ENCODE results near the gene MACROD1. TPM values are rescaled to one million over a fixed set of nuclear protein-coding genes. Genes with fewer than 3 reads are reported as not detected.

Gene MACROD1
- total RNA-seq, 2 experiments from 2014 or later = 6.0 to 6.3 TPM

GRCh38 chr11:64071849-64072248 is 94.1 kb downstream of the MACROD1 start:
- no peak overlapping the region for H3K27ac Mint-ChIP-seq
- Histone ChIP-seq H3K27me3 (ENCODE audit: control insufficient read depth in 1 of 2, insufficient read depth in 2 of 2, low read length in 2 of 2) (no peaks in the 10 kb centered on the region), H3K27ac (ENCODE audit: low read depth in 1 of 2, low read length in 2 of 2) (no peak overlapping the region), H3K9me3 (ENCODE audit: control insufficient read depth in 1 of 2, insufficient read depth in 1 of 2, low read length in 2 of 2) (no peaks in the 10 kb centered on the region), H3K4me3 (ENCODE audit: low read length) (no peak overlapping the region), H3K36me3 (ENCODE audit: insufficient read depth, low read length) (no peaks in the 10 kb centered on the region), H3K4me1 (ENCODE audit: insufficient read depth, low read length) (peaks cover 17% of the 10 kb centered on the region)
- no peaks in the 10 kb centered on the region for H3K36me3 Mint-ChIP-seq (ENCODE audit: low read depth)
- DNase-seq = no peak
- intact Hi-C loops (cut with DNase I, micrococcal nuclease) = no loop called here
- no peaks in the 10 kb centered on the region for H3K27me3 Mint-ChIP-seq
- no peak for ATAC-seq (ENCODE audit: poor library complexity)
- no peak for TF ChIP-seq CTCF (IDR thresholded peaks at IDR 0.05)
- CTCF ChIA-PET = no interaction called here
- H3K4me3 Mint-ChIP-seq = no peak overlapping the region
- POLR2A ChIA-PET = no interaction called here
- H3K9me3 Mint-ChIP-seq = no peaks in the 10 kb centered on the region
- H3K4me1 Mint-ChIP-seq (ENCODE audit: low read depth) = peaks cover 6% of the 10 kb centered on the region

GRCh38 chr11:64070314-64070681 is 95.6 kb downstream of the MACROD1 start:
- intact Hi-C loops (cut with DNase I, micrococcal nuclease) = no loop called here
- Mint-ChIP-seq H3K4me3 (no peak overlapping the region), H3K9me3 (no peaks in the 10 kb centered on the region), H3K36me3 (ENCODE audit: low read depth) (no peaks in the 10 kb centered on the region), H3K4me1 (ENCODE audit: low read depth) (peaks cover 6% of the 10 kb centered on the region), H3K27ac (no peak overlapping the region), H3K27me3 (no peaks in the 10 kb centered on the region)
- Histone ChIP-seq H3K9me3 (ENCODE audit: control insufficient read depth in 1 of 2, insufficient read depth in 1 of 2, low read length in 2 of 2) (no peaks in the 10 kb centered on the region), H3K27ac (ENCODE audit: low read depth in 1 of 2, low read length in 2 of 2) (no peak overlapping the region), H3K4me1 (ENCODE audit: insufficient read depth, low read length) (peaks cover 17% of the 10 kb centered on the region), H3K27me3 (ENCODE audit: control insufficient read depth in 1 of 2, insufficient read depth in 2 of 2, low read length in 2 of 2) (no peaks in the 10 kb centered on the region), H3K36me3 (ENCODE audit: insufficient read depth, low read length) (no peaks in the 10 kb centered on the region), H3K4me3 (ENCODE audit: low read length) (no peak overlapping the region)
- ChIA-PET CTCF (no interaction called here), POLR2A (no interaction called here)
- no peak for TF ChIP-seq CTCF (IDR thresholded peaks at IDR 0.05)
- ATAC-seq (ENCODE audit: poor library complexity) (no peak), DNase-seq (no peak)

- Mint-ChIP-seq H3K4me1 (ENCODE audit: low read depth) (peaks cover 6% of the 10 kb centered on the region), H3K27me3 (peaks cover 3% of the 10 kb centered on the region), H3K36me3 (ENCODE audit: low read depth) (no peaks in the 10 kb centered on the region), H3K27ac (no peak overlapping the region), H3K9me3 (no peaks in the 10 kb centered on the region), H3K4me3 (no peak overlapping the region)
- no peak for TF ChIP-seq CTCF (IDR thresholded peaks at IDR 0.05)
- ChIA-PET POLR2A (no interaction called here), CTCF (no interaction called here)
- Histone ChIP-seq H3K27ac (ENCODE audit: low read depth in 1 of 2, low read length in 2 of 2) (no peak overlapping the region), H3K36me3 (ENCODE audit: insufficient read depth, low read length) (no peaks in the 10 kb centered on the region), H3K4me3 (ENCODE audit: low read length) (no peak overlapping the region), H3K9me3 (ENCODE audit: control insufficient read depth in 1 of 2, insufficient read depth in 1 of 2, low read length in 2 of 2) (no peaks in the 10 kb centered on the region), H3K27me3 (ENCODE audit: control insufficient read depth in 1 of 2, insufficient read depth in 2 of 2, low read length in 2 of 2) (no peaks in the 10 kb centered on the region), H3K4me1 (ENCODE audit: insufficient read depth, low read length) (peaks cover 14% of the 10 kb centered on the region)
- DNase-seq (no peak), ATAC-seq (ENCODE audit: poor library complexity) (no peak)
- intact Hi-C loops (cut with DNase I, micrococcal nuclease) = no loop called here
Measured at GRCh38 chr11:64069401-64070313, 96.3 kb downstream of the MACROD1 start.
